ENCODE results near the gene IFITM2. TPM values are rescaled to one million over a fixed set of nuclear protein-coding genes. Genes with fewer than 3 reads are reported as not detected.
A peak's percentile ranks its signal among the peaks of the same experiment; 100 is the strongest.

The IFITM2 gene
- total RNA-seq, 1 experiment from 2014 or later = 21.9 TPM

DNA sequence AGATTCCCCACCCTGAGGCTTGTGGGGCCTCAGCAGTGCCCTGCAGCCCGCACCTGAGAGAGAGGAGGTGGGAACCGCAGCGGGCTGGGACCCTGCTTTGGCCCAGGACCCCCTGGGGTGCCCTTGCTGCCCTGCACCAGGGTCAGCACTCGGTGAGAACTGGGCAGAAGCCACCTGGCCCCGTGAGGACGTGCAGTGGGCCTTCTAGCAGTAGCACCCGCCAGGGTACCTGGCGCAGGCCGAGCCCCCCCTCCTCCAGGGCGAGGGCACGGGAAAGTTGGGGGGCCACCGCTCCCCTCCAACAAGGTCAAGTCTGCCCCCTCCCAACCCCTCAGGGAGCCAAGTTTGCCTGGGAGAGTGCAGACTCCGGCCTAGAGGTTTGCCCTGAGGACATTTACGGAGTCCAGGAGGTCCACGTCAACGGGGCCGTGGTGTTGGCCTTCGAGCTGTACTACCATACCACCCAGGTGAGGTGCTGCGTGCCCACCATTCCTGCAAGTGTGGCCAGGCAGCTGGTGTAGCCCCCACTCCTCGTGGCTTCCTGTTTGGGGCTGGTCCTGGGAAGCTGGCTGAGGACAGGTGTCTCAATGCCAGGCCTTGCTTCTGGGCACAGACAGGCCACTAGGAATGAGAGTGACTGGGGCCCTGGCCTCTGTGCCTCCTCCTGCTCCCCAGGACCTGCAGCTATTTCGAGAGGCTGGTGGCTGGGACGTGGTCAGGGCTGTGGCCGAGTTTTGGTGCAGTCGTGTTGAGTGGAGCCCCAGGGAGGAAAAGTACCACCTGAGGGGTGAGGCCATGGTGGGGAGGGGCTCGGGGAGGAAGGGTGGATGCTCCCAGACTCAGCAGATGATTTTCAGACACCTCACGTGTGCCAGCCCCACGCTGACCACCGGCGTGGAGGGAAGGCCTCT lies 15.2 kb upstream of the IFITM2 start:
- no peak for DNase-seq (ENCODE audit: low read depth)

DNA sequence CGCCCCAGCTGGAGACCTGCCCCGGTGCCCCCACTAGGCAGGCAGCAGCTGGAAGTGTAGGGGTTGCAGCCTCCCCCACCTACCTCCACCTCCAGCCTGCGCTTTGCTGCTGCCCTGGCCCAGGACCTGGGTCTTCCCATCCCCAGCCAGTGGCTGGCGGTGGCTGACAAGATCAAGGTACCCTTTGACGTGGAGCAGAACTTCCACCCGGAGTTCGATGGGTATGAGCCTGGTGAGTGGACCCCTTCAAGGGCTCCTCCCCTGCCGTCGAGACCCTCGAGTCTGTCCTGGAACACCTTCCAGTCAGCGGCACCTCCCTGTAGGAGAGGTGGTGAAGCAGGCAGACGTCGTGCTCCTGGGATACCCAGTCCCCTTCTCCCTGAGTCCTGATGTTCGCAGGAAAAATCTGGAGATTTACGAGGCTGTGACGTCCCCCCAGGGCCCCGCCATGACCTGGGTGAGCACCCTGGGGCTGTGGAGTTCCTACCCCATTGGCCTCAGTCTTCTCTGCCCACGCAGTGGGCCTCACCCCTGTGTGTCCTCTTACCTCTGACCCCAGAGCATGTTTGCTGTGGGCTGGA lies 14.3 kb upstream of the IFITM2 start:
- no peak for DNase-seq (ENCODE audit: low read depth)

DNA sequence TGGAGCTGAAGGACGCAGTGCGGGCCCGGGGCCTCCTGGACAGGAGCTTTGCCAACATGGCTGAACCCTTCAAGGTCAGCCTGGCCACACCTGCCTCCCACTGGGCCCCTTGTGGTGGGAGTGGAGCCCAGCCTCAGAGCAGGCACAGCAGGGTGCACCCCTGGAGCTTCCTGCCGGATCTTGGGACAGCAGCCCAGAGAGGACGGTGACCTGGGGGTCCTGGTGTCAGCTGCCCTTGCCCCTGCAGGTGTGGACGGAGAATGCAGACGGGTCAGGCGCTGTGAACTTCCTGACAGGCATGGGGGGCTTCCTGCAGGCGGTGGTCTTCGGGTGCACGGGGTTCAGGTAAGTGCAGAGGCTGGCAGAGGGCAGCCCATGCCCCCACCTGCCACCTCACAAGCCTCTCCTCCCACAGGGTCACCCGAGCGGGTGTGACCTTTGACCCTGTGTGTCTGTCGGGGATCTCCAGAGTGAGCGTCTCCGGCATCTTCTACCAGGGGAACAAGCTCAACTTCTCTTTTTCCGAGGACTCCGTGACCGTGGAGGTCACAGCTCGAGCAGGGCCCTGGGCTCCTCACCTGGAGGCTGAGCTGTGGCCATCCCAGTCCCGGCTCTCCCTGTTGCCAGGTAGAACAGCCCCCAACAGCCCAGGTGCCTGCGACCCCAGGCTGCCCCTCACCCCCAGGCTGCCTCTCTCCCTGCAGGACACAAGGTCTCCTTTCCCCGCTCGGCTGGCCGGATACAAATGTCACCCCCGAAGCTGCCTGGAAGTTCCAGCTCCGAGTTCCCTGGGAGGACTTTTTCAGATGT lies 13.6 kb upstream of the IFITM2 start:
- no peak for DNase-seq (ENCODE audit: low read depth)

DNA sequence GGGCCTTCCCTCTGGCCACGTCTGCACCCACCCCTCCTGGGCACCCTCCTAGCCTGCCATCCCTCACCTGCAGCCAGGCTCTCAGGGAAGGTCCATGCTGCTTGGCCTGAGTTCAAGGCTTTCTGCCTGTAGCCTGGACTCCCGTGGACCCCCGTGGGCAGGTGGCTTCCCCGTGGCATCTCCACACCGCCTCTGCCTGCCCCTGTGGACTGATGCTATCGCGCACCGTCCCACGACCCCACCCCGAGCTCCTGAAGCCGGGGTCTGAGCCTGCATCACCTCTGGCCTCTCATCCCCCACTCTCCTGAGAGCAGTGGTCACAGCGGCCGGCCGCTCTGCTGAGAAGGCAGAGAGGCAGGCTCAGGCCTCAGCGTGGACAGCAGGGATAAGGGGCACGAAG lies 12.8 kb upstream of the IFITM2 start:
- no peak for DNase-seq (ENCODE audit: low read depth)

DNA sequence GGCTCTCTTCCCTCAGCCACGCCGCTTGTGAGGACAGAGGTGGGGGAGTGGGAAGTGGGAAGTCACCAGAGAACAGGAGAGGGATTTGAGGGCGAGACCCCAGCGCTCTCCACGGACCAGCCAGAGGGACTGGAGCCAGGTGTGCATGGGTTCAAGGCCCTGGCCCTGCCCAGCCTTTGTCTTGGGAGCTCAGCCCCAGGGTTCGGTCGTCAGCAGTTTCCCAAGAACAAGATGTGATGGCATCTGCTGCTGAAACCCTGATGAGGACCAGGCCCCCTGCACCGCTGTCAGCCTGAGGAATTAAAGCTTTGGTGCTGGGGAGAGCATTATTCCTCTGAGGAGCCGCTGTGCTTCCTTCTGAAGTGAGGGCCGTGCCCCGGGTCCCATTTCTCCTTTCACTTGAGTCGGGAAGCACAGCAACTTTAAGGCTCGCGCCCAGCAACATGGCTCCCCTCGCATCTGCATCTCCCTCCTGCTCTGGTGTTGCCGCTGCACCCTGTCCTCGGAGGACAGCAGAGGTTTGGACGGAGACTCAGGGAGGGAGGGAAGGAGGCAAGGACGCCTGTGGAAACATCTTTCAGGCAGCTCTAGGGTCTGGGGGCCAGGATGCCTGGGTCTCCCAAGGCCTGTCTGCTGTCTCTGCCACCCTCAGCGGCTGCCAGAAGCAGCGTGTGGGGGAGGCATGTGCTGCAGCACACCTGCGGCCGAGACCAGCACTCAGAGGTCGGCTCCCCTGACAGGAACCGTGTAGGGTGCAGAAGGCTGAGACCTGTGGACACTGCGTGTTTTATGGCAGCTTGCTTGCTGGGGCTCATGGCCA lies 12.1 kb upstream of the IFITM2 start:
- no peak for DNase-seq (ENCODE audit: low read depth)

DNA sequence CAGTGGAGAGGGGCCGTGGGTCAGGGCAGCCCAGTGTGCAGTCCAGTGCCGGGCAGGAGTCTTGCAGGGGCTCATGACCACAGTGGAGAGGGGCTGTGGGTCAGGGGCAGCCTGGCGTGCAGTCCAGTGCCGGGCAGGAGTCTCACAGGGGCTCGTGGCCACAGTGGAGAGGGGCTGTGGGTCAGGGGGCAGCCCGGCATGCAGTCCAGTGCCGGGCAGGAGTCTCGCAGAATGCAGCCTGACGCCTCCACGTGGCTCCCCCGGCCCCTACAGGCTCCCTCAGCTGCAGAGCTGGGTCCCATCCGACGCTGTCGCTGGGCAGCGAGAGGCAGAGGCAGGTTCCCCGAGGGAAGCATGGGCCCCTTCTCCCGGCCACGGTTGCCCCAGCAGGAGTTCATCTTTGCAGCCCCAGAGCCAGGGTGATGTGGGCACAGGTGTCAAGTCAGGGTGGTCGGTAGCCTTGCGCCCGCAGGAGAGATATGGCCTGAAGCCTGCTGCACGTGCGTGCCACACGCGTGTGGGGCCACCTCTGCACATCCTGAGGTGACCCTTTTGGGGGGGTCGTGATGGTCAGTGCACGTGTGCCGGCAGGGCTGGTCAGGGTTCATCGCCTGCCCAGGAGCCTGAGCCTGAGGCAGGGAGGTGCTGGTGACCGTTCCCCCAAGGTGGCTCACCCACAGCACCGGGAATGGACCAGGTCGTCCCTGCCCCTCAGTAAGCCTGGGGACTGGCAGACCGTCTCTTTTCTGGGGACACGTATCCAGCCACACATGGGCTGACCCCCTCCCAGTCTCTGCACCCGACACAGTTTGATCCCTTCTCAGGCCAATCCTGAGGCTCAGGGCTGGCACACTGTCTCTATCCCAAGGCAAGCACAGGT lies 11.2 kb upstream of the IFITM2 start:
- no peak for DNase-seq (ENCODE audit: low read depth)

DNA sequence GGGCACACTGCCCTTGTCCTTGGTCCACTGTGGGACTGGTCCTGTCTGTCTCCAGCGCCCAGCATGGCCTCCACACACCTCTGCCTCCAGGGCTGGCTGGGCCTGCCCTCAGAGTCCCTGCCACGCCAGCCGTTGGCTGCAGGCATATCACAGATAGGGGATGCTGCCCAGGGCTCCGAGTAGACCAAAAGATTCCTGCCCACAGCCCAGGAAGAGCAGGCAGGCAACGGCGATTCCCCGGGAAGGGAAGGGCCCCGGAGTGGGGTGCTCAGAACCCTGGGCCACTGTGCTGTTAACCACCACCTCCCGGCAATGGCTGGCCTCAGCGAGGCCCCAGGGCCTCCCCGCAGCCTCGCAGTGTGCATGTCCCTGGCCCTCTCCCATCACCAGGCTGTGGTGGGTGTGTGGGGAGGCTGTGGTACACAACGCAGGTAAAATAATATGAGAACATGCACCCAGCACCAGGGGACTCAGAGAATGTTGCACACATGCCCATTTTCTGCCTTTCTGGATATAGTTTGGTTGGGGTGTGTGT lies 10.5 kb upstream of the IFITM2 start:
- no peak for DNase-seq (ENCODE audit: low read depth)

DNA sequence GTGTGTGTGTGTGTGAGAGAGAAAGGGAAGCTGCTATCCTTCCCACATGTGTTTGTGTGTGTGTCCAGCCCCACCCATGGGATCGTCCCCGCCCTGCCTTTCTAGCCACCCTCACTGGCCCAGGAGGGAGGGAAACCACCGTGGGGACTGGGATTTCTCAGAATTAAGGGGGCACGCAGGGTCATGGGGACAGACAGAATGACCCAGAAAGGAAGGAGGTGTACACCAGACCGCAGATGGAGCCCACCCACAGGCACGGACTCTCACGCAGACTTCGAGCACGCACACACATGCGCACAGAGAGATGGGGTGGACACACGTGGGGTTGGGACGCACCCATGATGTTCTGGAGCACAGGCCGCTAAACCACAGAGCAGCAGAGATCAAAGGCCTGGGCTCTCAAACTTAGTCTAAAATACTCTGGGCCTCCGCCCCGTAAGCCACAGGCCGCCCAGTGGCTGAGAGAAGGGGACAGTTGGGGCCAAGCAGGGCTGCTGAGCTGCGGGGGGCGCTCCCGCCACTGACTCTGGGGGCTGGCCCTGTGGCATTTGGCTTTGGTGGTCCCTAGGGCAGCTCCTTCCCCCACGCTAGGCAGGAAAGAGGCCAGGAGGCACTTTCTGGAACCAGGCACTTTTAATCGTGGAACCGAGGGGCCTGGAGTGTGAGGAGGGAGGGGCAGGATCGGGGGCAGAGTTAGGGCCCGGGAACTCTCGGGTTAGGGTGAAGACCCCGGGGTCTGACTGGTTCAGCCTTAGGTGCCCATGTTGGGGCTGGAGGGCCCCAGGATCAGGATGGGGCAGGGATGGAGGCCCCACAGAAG lies 9.8 kb upstream of the IFITM2 start:
- no peak for DNase-seq (ENCODE audit: low read depth)

DNA sequence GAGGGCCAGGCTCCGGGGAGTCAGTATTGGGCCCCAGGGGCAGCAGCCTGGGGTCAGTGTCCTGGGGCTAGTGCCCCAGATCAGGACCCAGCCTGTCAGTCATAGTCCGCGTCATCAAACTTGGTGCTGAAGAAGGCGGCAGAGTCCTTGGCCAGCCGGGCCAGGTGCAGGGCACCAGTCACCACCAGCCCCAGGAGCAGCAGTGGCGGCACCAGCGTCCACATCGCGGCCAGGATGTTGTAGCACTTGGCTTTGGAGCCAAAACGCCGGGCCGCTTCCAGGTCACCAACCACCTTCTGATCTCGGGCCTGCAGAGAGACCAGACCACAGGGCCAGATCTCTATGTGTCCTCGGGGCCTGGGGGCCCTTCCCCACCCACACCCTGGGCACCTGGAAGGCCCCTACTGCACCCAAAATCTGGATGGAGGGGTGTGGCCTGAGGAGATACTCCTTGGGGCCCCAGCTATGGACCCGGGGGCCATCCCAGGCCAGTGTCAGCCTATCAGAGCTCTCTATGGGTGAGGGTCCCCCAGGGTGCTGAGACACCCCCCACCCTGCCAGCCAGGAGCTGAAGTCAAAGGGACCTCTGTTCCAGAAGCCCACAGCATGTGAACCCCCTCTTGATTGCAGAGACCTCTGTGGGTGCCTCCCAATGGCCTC lies 9.1 kb upstream of the IFITM2 start:
- no peak for DNase-seq (ENCODE audit: low read depth)

DNA sequence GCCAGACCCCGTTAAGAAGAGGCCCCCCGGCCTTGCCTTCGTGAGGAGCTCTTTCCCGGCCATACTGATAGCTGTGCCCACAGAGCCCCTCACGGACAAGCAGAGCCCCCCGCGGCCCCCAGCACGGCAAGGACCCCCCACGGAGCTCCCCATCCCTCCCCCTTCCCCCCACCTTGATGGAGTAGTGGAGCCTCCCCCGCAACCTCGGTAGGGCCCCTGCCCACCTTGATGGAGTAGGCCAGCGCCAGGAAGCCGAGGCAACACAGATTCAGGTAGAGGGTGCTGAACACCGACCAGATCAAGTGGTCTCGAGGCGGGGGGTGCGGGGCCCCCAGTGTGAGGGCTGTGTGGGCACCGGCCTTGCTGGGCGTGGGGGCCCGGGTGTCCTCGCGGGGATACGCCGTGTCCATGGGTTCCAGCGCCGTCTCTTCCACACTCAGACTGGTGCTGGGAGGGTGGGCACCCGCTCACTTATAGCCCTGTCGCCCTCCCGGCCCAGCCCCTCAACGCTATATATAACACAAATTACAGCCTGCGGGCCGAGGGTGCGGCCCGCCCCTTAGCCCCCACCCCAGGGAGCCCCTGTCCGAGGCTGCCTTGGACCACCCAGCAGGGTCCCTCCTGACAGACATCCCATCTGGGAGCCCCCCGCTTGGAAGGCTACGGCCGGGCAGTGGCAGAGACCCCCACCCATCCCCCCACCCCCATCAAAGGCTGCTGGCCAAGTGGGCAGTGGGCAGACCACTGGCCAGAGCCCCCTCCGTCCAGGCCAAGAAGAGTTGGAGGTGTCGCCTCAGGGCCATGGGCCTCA lies 8.3 kb upstream of the IFITM2 start, which contains the start of gene IFITM5:
Gene IFITM5 (minus strand): TSS at position 446 of the 811 bp plus-strand sequence. CDS start 36 bp downstream, at position 410.
- DNase-seq (ENCODE audit: low read depth) = no peak

DNA sequence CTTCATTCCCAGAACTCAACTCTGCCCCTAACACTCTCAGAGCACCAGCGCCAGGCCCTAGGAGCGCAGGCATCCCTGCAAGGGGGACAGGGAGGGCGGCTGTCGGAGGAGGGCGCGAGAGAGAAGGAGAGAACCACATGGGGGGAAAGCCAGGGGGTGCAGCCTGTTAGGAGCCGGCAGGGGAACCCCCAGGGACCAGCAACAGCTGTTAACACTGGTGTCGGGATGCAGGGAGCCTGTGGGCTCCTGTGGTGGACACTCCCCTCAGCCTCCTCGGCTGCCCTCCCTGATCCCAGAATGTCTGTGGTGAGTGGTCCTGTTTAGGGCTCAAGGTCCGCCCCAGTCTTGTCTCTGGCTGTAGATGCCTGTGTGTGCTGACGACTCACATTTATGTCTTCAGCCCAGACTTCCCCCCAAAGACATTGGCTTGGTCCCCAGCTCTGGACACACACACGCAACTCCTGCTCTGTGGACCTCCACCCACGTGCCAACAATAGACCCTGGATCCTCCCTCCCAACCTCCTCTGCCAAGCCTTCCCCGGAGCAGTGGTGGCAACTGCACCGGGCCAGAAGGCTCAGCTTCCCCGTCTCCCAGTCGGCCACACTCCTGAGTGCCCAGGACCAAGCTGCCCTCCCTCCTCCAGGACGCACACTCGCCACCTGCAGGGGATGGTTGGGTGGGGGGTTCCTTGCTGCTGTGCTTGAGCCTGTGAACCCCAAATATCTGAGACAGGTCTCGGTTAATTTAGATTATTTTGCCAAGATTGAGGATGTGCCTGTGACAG lies 7.5 kb upstream of the IFITM2 start:
- DNase-seq (ENCODE audit: low read depth) = peak; percentile 51

DNA sequence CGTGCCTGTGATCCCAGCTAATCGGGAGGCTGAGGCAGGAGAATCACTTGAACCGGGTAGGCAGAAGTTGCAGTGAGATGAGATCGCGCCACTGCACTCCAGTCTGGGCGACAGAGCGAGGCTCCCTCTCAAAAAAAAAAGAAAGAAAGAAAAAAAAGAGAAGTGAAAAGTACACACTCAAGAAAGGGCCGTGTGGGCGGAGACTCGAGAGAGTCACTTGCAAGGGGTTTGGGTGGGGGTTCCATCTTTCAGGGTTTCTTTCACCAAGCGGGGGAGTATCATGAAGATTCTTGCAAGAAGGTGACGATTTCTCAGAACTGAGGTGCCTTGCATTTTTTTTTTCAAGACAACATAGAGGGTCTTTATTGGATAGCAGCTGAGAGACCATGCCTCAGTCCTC lies 4.3 kb upstream of the IFITM2 start:
- DNase-seq (ENCODE audit: low read depth) = no peak

DNA sequence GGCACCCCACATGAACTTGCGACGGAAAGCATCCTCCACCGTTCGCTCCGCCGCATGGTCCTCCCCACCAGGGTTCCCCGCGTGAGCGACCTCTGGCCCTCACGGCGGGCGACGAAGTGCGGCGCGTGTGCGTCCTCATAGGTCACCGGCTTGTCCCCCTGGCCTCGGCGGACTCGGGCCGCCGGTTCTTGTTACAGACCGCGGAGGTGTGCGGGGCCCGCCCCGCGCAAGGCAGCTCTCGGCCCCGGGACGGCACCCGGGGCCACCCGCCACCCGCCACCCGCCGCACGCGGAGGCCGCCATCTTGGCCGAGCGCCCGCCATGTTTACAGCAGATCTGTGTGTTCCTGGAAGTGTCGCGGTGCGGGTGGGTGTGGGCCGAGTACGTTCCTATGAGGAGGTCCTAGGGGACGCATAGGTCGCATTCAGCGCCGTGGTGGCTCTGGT lies 3.5 kb upstream of the IFITM2 start:
- no peak for DNase-seq (ENCODE audit: low read depth)

DNA sequence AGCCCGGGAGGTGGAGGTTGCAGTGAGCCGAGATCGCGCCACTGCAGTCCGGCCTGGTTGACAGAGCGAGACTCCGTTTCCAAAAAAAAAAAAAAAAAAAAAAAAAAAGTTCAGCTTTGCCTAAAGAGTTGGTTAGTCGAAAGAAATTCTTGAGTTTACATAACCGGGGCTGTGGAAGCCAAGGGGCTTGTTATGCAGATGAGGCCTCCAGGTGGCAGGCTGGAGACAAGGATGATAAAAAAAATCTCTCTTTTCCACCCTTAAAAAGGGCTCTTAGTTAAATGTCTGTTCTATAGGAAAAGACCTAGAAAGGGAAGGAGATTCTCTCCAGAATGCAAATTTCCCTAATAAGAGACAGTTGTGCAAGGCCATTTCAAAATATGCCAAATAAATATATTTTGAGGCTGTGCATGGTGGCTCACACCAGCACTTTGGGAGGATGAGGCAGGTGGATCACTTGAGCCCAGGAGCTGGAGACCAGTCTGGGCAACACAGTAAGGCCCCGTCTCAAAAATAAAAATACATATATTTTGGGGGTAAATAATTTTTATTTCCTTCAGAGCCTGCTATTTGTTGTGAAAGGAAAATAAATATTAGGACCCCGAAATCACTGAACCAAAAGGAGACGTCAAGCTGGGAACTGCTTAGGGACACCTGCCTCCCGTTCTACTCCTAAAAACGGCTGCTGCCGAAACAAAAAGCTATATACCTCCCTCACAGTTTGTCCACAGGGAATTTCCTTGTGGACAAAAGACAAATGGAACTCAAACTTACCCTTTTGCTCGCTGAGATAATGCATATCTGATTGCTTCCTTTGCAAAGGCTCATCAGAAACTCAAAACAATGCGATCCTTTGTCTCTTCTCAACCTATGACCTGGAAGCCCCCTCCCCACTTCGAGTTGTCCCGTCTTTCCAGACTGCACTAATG lies 2.4 kb upstream of the IFITM2 start:
- DNase-seq (ENCODE audit: low read depth) = peak; percentile 47

DNA sequence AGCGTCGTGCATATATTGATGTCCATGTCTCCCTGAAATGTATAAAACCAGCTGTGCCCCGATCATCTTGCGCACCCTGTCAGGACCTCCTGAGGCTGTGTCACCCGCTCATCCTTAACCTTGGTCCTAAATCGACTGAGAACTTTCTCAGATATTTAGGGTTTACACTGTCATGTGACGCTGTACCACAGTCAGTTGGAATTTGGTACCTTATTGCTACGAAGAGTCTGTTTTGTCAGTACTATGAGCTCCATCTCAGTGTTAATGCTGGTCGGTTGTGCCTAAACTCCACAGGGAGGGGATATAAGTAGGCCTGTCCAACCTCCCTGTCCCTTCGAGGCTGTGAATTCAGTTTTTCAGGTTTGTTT lies 1.8 kb upstream of the IFITM2 start:
- DNase-seq (ENCODE audit: low read depth) = no peak

Data from LHCN-M2 (cell line).